Endothelial cell of umbilical vein (primary cell): Measurements from ENCODE around the gene MYBPHL.

Source experiments
- EZH2 ChIP-seq: IDR thresholded peaks from 2 replicates; pipeline ENCODE4 v1.6.1; 2012; ENCODE audit warnings: borderline replicate concordance, low read depth, mild to moderate bottlenecking, moderate library complexity, low read length, inconsistent platforms; ENCODE audit not compliant: severe bottlenecking
- FOS ChIP-seq: IDR thresholded peaks from 2 replicates; pipeline ENCODE4 v1.6.1; 2011; ENCODE audit warnings: mild to moderate bottlenecking, low read length, moderate library complexity, borderline replicate concordance; ENCODE audit not compliant: insufficient read depth
- GATA2 ChIP-seq: IDR thresholded peaks from 2 replicates; pipeline ENCODE4 v1.7.0; 2011; ENCODE audit warnings: low read depth, mild to moderate bottlenecking, moderate library complexity, mixed read lengths, low read length; ENCODE audit not compliant: insufficient read length, insufficient read depth
- JUN ChIP-seq: IDR thresholded peaks from 2 replicates; pipeline ENCODE4 v1.6.1; 2011; ENCODE audit warnings: borderline replicate concordance, low read depth; ENCODE audit not compliant: insufficient read length, insufficient read depth
- MYC ChIP-seq: IDR thresholded peaks from one replicate; pipeline ENCODE4 v1.6.1; 2011; ENCODE audit warnings: mild to moderate bottlenecking, low read depth, low read length
- POLR2A ChIP-seq: IDR thresholded peaks from 2 replicates; pipeline ENCODE4 v1.6.1; 2012; ENCODE audit warnings: low read depth, mild to moderate bottlenecking, control low read depth, low read length
- POLR2AphosphoS5 ChIP-seq: IDR thresholded peaks from 2 replicates; pipeline ENCODE4 v1.6.1; 2012; ENCODE audit warnings: low read depth, mild to moderate bottlenecking, control low read depth, low read length, moderate library complexity; ENCODE audit not compliant: insufficient read depth
- TF ChIP-seq, protein P1 (sequence below): IDR thresholded peaks from 2 replicates; pipeline ENCODE4 v1.6.1; 2011; ENCODE audit not compliant: insufficient read depth, insufficient read length
- TF ChIP-seq, protein P2 (sequence below), 2 donors: IDR thresholded peaks; 1 replicate in 1 of 2; 2 replicates in 1 of 2; pipeline ENCODE4 v1.5.1; 2011; ENCODE audit warnings: low read length in 2 of 2, mild to moderate bottlenecking in 2 of 2, moderate library complexity in 2 of 2, control low read depth in 1 of 2, inconsistent platforms in 1 of 2, low read depth in 1 of 2; ENCODE audit not compliant: insufficient read depth in 1 of 2; ENCODE audit errors: extremely low read depth in 1 of 2

DNA sequence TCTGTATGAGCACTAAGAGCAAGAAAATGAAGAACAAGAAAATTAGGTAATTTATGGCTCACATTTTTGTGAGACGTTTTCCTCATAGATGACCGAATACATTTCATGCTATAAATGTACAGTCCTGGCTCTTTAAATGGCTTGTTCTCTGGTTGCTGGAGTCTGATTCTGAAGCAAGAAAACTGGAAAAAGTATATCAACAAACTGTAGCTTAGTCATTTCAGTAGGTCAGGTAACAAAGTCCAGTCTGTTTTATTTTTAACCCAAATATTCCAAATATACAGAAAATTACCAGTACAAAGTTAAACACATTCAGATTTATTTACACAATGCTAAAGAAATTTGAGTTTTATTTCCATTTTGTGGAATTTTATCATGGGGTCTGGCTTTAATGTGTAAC is 2.5 kb upstream of the MYBPHL start:
- TF ChIP-seq POLR2A, result no peak
- TF ChIP-seq EZH2, result no peak
- TF ChIP-seq, protein P1, sequence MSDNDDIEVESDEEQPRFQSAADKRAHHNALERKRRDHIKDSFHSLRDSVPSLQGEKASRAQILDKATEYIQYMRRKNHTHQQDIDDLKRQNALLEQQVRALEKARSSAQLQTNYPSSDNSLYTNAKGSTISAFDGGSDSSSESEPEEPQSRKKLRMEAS, result no peak
- TF ChIP-seq POLR2AphosphoS5, result no peak
- TF ChIP-seq, protein P2, sequence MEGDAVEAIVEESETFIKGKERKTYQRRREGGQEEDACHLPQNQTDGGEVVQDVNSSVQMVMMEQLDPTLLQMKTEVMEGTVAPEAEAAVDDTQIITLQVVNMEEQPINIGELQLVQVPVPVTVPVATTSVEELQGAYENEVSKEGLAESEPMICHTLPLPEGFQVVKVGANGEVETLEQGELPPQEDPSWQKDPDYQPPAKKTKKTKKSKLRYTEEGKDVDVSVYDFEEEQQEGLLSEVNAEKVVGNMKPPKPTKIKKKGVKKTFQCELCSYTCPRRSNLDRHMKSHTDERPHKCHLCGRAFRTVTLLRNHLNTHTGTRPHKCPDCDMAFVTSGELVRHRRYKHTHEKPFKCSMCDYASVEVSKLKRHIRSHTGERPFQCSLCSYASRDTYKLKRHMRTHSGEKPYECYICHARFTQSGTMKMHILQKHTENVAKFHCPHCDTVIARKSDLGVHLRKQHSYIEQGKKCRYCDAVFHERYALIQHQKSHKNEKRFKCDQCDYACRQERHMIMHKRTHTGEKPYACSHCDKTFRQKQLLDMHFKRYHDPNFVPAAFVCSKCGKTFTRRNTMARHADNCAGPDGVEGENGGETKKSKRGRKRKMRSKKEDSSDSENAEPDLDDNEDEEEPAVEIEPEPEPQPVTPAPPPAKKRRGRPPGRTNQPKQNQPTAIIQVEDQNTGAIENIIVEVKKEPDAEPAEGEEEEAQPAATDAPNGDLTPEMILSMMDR (IDR thresholded peaks at IDR 0.05; ENCODE audit: extremely low read depth in 1 of 2, insufficient read depth in 1 of 2, low read depth in 1 of 2, low read length in 2 of 2), result no peak
- TF ChIP-seq JUN, result no peak
- TF ChIP-seq MYC, result no peak
- no peak for TF ChIP-seq GATA2
- no peak for TF ChIP-seq FOS
